Measurements from ENCODE around the gene CPE.

The CPE gene

DNA sequence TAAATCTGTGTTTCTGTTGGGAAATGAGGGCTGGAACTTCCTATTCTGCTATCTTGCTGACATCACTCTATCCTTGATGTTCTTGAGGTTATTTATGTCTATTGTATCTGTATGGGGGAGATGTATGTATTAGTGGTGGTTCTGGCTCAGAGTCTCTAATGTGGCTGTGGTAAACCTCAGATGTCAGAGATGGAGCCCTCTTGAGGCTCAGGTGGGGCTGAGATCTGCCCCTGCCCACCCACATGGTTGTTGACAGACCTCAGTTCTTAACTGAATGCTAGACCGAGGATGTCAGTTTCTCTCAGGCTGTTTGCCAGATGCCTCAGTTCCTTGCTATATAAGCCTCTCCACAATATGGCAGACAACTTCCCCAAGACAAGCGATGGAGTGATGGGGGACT is 3.3 kb upstream of the CPE start:
- Histone ChIP-seq H3K4me3 (replicated peaks; ENCODE audit: insufficient read depth, low read length) (no peak overlapping the region), H3K27me3 (ENCODE audit: insufficient read depth, poor library complexity, severe bottlenecking) (peaks cover 28% of the 10 kb centered on the region), H3K27ac (replicated peaks) (no peak overlapping the region)
- TF ChIP-seq SPI1 (IDR thresholded peaks at IDR 0.05; ENCODE audit: borderline replicate concordance, low read depth), result no peak
- no peak for DNase-seq (ENCODE audit: low read depth in 1 of 2, low spot score in 1 of 2)

GRCh38 chr4:165378398-165378744 is 437 bp upstream of the CPE start:
- no peak overlapping the region for H3K27ac ChIP-seq (replicated peaks)
- no peak for DNase-seq (ENCODE audit: low read depth in 1 of 2, low spot score in 1 of 2)
- H3K4me3 ChIP-seq (replicated peaks; ENCODE audit: insufficient read depth, low read length), result no peak overlapping the region
- peaks cover 33% of the 10 kb centered on the region for H3K27me3 ChIP-seq (ENCODE audit: insufficient read depth, poor library complexity, severe bottlenecking)
- TF ChIP-seq, protein P1, sequence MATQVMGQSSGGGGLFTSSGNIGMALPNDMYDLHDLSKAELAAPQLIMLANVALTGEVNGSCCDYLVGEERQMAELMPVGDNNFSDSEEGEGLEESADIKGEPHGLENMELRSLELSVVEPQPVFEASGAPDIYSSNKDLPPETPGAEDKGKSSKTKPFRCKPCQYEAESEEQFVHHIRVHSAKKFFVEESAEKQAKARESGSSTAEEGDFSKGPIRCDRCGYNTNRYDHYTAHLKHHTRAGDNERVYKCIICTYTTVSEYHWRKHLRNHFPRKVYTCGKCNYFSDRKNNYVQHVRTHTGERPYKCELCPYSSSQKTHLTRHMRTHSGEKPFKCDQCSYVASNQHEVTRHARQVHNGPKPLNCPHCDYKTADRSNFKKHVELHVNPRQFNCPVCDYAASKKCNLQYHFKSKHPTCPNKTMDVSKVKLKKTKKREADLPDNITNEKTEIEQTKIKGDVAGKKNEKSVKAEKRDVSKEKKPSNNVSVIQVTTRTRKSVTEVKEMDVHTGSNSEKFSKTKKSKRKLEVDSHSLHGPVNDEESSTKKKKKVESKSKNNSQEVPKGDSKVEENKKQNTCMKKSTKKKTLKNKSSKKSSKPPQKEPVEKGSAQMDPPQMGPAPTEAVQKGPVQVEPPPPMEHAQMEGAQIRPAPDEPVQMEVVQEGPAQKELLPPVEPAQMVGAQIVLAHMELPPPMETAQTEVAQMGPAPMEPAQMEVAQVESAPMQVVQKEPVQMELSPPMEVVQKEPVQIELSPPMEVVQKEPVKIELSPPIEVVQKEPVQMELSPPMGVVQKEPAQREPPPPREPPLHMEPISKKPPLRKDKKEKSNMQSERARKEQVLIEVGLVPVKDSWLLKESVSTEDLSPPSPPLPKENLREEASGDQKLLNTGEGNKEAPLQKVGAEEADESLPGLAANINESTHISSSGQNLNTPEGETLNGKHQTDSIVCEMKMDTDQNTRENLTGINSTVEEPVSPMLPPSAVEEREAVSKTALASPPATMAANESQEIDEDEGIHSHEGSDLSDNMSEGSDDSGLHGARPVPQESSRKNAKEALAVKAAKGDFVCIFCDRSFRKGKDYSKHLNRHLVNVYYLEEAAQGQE (IDR thresholded peaks at IDR 0.05; ENCODE audit: insufficient replicate concordance, low read depth), result no peak
- no peak for TF ChIP-seq CTCF (IDR thresholded peaks at IDR 0.05; ENCODE audit: insufficient read depth, low read length)
- no peak for TF ChIP-seq SPI1 (IDR thresholded peaks at IDR 0.05; ENCODE audit: borderline replicate concordance, low read depth)
- no peak for TF ChIP-seq POLR2AphosphoS5 (IDR thresholded peaks at IDR 0.05; ENCODE audit: low read depth)
- no peak for TF ChIP-seq GABPA (IDR thresholded peaks at IDR 0.05; ENCODE audit: low read depth)

- Histone ChIP-seq H3K27me3 (ENCODE audit: insufficient read depth, poor library complexity, severe bottlenecking) (peaks cover 33% of the 10 kb centered on the region), H3K4me3 (replicated peaks; ENCODE audit: insufficient read depth, low read length) (no peak overlapping the region), H3K27ac (replicated peaks) (no peak overlapping the region)
- TF ChIP-seq CTCF (IDR thresholded peaks at IDR 0.05; ENCODE audit: insufficient read depth, low read length) (no peak), SPI1 (IDR thresholded peaks at IDR 0.05; ENCODE audit: borderline replicate concordance, low read depth) (no peak), POLR2AphosphoS5 (IDR thresholded peaks at IDR 0.05; ENCODE audit: low read depth) (no peak), GABPA (IDR thresholded peaks at IDR 0.05; ENCODE audit: low read depth) (no peak)
- TF ChIP-seq, protein P1 (IDR thresholded peaks at IDR 0.05; ENCODE audit: insufficient replicate concordance, low read depth), result no peak
- no peak for DNase-seq (ENCODE audit: low read depth in 1 of 2, low spot score in 1 of 2)
Observed at GRCh38 chr4:165379678-165380064, 863 bp downstream of the CPE start.

DNA sequence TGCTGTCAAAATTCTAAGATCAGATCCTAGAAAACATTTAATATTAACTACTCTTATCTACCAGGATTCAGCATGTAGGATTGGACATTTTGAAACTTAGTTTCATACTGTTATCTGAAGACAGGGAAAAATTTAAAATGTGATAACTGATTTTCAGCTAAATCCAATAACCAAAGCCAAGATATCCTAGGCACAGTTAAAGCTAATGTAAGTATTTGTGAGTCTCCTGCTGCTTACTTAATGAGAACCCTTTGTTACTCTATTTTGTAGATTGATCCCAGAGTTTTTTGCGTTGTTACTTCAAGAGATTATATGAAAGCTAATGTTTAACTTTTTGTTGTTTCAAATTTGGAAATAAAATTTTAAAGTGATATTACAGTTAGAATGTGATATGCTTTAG is 2.0 kb downstream of the CPE start:
- DNase-seq (ENCODE audit: low read depth in 1 of 2, low spot score in 1 of 2), result no peak

More for the DNA sequence above, 2.0 kb downstream of the CPE start:
- H3K4me3 ChIP-seq (replicated peaks; ENCODE audit: insufficient read depth, low read length), result no peak overlapping the region
- TF ChIP-seq CTCF (IDR thresholded peaks at IDR 0.05; ENCODE audit: insufficient read depth, low read length), result no peak
- TF ChIP-seq, protein P1 (IDR thresholded peaks at IDR 0.05; ENCODE audit: insufficient replicate concordance, low read depth), result no peak
- no peak for TF ChIP-seq GABPA (IDR thresholded peaks at IDR 0.05; ENCODE audit: low read depth)
- TF ChIP-seq SPI1 (IDR thresholded peaks at IDR 0.05; ENCODE audit: borderline replicate concordance, low read depth), result no peak
- H3K27me3 ChIP-seq (ENCODE audit: insufficient read depth, poor library complexity, severe bottlenecking), result peaks cover 33% of the 10 kb centered on the region
- H3K27ac ChIP-seq (replicated peaks), result no peak overlapping the region

Data from HL-60 (cell line).